Brain microvascular endothelial cell (primary cell): ENCODE data around the gene PMEPA1.

Experiments
- DNase-seq: peaks from one replicate; pipeline ENCODE4 v3.0.0-alpha.2; 2020
- H3K27ac ChIP-seq: fragments of 250-450 bp; sonication (Bioruptor Pico); 2 replicates; pipeline ENCODE4 v1.5.1; 2020; ENCODE audit warnings: mild to moderate bottlenecking, moderate library complexity
- H3K27me3 ChIP-seq: fragments of 250-450 bp; sonication (Bioruptor Pico); replicated peaks from 2 replicates; pipeline ENCODE4 v1.5.1; 2020; ENCODE audit warnings: mild to moderate bottlenecking
- H3K36me3 ChIP-seq: fragments of 250-450 bp; sonication (Bioruptor Pico); replicated peaks from 2 replicates; pipeline ENCODE4 v1.5.1; 2020; ENCODE audit warnings: mild to moderate bottlenecking
- H3K4me3 ChIP-seq: 2 replicates; pipeline ENCODE4 v1.5.1; 2011; ENCODE audit warnings: low read depth, mild to moderate bottlenecking, control low read depth, low read length, moderate library complexity
- in situ Hi-C: cut with HindIII; loops from 2 replicates; pipeline ENCODE4 v1.10.0; 2017; ENCODE audit warnings: low sequenced_read_pairs, low pct_ligation_motif_present
- TF ChIP-seq, protein P1 (sequence below): IDR thresholded peaks from 2 replicates; pipeline ENCODE4 v1.5.1; 2011; ENCODE audit warnings: low read depth, mild to moderate bottlenecking, moderate library complexity, low read length, control low read depth, inconsistent platforms; ENCODE audit errors: missing control alignments

Gene PMEPA1

DNA sequence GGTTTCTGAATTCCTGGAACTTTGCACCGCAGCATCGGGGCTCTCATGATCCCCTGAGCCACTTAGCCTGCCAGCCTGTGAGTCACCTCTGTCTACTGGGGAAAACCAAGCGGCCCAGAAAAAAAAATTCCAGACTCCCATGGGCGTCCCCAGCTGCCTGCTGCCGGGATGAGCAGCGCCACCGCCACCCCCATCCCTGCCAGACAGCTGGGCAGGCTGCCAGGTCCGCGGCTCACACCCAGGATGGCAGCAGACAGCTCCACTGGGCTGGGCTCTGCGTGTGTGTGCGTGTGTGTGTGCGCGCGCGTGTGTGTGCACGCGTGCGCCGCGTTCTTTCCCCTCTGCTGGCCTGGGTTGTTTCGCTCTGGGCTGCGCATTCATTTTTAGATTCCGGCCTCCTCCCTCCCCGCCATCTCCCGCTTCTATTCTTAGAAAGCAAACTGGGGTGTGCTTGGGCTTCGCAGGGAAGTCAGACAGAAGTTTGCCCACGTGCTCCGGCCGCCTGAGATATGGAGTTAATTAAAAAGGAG, 38.9 kb upstream of the PMEPA1 start:
- TF ChIP-seq, protein P1, sequence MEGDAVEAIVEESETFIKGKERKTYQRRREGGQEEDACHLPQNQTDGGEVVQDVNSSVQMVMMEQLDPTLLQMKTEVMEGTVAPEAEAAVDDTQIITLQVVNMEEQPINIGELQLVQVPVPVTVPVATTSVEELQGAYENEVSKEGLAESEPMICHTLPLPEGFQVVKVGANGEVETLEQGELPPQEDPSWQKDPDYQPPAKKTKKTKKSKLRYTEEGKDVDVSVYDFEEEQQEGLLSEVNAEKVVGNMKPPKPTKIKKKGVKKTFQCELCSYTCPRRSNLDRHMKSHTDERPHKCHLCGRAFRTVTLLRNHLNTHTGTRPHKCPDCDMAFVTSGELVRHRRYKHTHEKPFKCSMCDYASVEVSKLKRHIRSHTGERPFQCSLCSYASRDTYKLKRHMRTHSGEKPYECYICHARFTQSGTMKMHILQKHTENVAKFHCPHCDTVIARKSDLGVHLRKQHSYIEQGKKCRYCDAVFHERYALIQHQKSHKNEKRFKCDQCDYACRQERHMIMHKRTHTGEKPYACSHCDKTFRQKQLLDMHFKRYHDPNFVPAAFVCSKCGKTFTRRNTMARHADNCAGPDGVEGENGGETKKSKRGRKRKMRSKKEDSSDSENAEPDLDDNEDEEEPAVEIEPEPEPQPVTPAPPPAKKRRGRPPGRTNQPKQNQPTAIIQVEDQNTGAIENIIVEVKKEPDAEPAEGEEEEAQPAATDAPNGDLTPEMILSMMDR, result no peak

DNA sequence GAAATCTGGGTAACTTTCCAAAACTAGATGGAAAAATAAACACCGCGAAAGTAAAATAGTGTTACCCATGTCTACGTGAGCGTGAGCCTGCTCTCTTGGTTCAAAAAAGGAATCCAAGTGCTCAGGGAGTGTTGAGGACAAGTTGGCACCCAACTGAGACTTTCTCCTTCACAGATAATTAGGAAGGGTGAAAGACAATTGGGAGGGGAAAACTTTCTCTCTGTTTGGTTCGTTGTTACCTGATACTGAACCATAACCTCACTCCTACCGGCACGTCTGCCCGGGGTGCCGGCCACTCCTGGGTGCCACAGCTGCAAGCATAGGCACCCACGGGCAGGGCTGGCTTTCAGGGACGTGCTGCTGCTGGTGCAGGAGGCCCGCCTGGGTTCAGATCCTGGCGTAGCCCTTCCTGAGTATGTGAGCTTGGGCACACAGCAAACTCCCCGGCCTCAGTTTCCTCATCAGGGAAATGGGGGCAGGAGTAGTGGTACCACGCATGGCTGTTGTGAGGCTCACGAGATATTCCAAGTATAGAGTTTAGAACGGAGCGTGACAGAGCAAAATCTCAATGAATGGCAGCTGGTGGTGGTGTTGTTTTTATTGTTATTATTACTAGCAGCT, 38.2 kb upstream of the PMEPA1 start:
- in situ Hi-C loops, result no loop called here
- Histone ChIP-seq H3K27me3 (no peaks in the 10 kb centered on the region), H3K27ac (no peak overlapping the region), H3K36me3 (no peaks in the 10 kb centered on the region), H3K4me3 (no peak overlapping the region)
- TF ChIP-seq, protein P1, result no peak
- peak; percentile 4 for DNase-seq

More for the DNA sequence above, 38.9 kb upstream of the PMEPA1 start:
- in situ Hi-C loops, result no loop called here
- H3K27ac ChIP-seq, result no peak overlapping the region
- DNase-seq, result peak; percentile 69
- H3K27me3 ChIP-seq, result no peaks in the 10 kb centered on the region
- no peaks in the 10 kb centered on the region for H3K36me3 ChIP-seq
- peak overlapping the region; percentile 49 for H3K4me3 ChIP-seq

DNA sequence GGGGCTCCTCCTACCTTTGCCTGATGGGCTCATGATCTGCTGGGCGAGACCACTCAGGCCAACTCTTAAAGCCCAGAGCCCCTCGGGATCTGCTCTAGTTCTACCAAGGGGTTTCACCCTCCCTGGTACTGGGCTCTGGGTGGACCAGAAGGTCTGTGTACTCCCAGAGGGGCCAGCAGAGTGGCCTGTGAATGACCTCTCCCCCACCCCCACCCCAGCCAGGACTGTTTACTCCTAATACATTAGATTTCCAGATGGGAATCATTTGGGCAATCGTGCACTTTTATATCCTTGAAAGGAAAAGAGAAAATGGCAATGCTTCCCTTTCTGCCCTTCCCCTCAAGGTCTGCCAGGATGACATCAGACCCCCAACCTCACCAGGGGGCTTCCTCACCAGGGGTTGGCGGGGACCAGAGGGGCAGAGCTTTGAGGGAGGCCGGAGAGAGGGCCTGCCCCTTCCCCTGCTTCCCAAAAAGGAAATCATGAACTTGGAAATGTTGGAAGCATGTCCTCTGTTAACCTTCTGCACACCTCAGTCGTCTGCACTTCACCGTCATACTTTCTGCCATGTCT, 37.1 kb upstream of the PMEPA1 start:
- Histone ChIP-seq H3K36me3 (no peaks in the 10 kb centered on the region), H3K4me3 (no peak overlapping the region), H3K27me3 (no peaks in the 10 kb centered on the region), H3K27ac (no peak overlapping the region)
- no peak for DNase-seq
- TF ChIP-seq, protein P1, result no peak
- in situ Hi-C loops, result no loop called here

- TF ChIP-seq, protein P1, result no peak
- in situ Hi-C loops, result no loop called here
Observed at GRCh38 chr20:57746201-57746600, 36.4 kb upstream of the PMEPA1 start.

DNA sequence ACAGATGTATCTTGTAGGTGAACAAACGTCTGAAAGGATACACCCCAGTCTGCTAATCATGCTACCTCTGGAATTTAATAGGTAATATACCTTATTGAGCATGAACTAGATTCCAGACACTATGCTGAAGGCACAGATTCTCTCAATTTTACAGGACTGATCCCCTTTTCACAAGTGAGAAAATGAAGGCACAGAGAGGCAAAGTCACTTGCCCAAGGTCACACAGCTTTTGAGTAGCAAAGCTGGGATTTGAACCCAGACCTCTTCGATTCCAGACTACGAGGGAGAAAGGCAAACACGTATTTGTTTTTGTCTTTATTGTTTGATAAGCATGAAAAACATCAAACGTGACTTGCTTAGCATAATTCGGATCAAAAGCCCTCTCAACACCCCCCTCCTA, 34.4 kb upstream of the PMEPA1 start:
- H3K4me3 ChIP-seq, result no peak overlapping the region
- H3K27me3 ChIP-seq, result no peaks in the 10 kb centered on the region
- TF ChIP-seq, protein P1, result no peak
- H3K27ac ChIP-seq, result no peak overlapping the region
- in situ Hi-C loops, result no loop called here
- no peak for DNase-seq
- H3K36me3 ChIP-seq, result no peaks in the 10 kb centered on the region

More at GRCh38 chr20:57746201-57746600, 36.4 kb upstream of the PMEPA1 start:
- H3K27me3 ChIP-seq, result no peaks in the 10 kb centered on the region
- H3K27ac ChIP-seq, result no peak overlapping the region
- no peak for DNase-seq
- H3K4me3 ChIP-seq, result no peak overlapping the region
- no peaks in the 10 kb centered on the region for H3K36me3 ChIP-seq
